Measurements from ENCODE around the gene MSANTD2.

The MSANTD2 gene

GRCh38 chr11:124768914-124769313 is 31.3 kb downstream of the MSANTD2 start:
- Histone ChIP-seq H3K9me2 (ENCODE audit: low read depth, low read length) (no peaks in the 10 kb centered on the region), H3K4me2 (ENCODE audit: low read length) (no peak overlapping the region), H3K79me2 (ENCODE audit: insufficient read depth, low read length) (no peaks in the 10 kb centered on the region), H3K27me3 (ENCODE audit: insufficient read depth, low read length) (no peaks in the 10 kb centered on the region), H3K4me3 (ENCODE audit: low read depth, low read length, poor library complexity, severe bottlenecking) (no peak overlapping the region), H3K36me3 (ENCODE audit: insufficient read depth, low read length) (no peaks in the 10 kb centered on the region), H3K4me1 (ENCODE audit: insufficient read depth, low read length, severe bottlenecking) (peaks cover 3% of the 10 kb centered on the region), H3F3A (ENCODE audit: insufficient read depth, low read length) (no peaks in the 10 kb centered on the region), H4K20me1 (ENCODE audit: insufficient read depth, low read length) (no peaks in the 10 kb centered on the region), H3K9me3 (ENCODE audit: low read length) (no peaks in the 10 kb centered on the region), H3K9ac (ENCODE audit: low read length) (no peak overlapping the region), H3K27ac (ENCODE audit: low read depth, low read length, poor library complexity, severe bottlenecking) (no peak overlapping the region), H2AFZ (ENCODE audit: low read length) (no peak overlapping the region)
- TF ChIP-seq EZH2 (IDR thresholded peaks at IDR 0.05; ENCODE audit: borderline replicate concordance, low read length) = no peak
- TF ChIP-seq, protein P1, sequence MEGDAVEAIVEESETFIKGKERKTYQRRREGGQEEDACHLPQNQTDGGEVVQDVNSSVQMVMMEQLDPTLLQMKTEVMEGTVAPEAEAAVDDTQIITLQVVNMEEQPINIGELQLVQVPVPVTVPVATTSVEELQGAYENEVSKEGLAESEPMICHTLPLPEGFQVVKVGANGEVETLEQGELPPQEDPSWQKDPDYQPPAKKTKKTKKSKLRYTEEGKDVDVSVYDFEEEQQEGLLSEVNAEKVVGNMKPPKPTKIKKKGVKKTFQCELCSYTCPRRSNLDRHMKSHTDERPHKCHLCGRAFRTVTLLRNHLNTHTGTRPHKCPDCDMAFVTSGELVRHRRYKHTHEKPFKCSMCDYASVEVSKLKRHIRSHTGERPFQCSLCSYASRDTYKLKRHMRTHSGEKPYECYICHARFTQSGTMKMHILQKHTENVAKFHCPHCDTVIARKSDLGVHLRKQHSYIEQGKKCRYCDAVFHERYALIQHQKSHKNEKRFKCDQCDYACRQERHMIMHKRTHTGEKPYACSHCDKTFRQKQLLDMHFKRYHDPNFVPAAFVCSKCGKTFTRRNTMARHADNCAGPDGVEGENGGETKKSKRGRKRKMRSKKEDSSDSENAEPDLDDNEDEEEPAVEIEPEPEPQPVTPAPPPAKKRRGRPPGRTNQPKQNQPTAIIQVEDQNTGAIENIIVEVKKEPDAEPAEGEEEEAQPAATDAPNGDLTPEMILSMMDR (IDR thresholded peaks at IDR 0.05; ENCODE audit: low read length) = no peak

DNA sequence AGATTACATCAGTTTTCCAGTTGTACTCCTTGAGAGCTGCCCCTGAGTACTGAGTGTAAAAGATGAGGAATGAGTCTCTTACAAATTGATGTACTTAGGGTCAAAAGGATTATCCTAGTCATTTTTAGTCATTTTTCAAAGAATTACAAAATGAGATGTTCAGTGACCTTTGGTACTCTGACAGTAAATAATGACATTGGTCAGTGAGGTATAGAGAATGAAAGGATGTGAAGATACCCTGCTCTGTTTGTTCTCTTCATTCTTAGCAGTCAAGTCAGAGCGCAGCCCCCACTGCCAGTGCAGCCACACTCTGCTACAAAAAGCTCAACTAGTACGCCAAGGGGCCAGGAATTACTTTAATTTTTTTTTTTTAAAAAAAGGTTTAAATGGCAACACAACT is 34.0 kb downstream of the MSANTD2 start:
- TF ChIP-seq, protein P1 (IDR thresholded peaks at IDR 0.05; ENCODE audit: low read length) = no peak
- no peak for TF ChIP-seq EZH2 (IDR thresholded peaks at IDR 0.05; ENCODE audit: borderline replicate concordance, low read length)
- Histone ChIP-seq H4K20me1 (ENCODE audit: insufficient read depth, low read length) (no peaks in the 10 kb centered on the region), H3K9me3 (ENCODE audit: low read length) (no peaks in the 10 kb centered on the region), H3K9me2 (ENCODE audit: low read depth, low read length) (no peaks in the 10 kb centered on the region), H3K9ac (ENCODE audit: low read length) (no peak overlapping the region), H3K27me3 (ENCODE audit: insufficient read depth, low read length) (0 out of 2 replicates have a peak, but pooled peaks cover 7% of the 10 kb centered on the region), H3K79me2 (ENCODE audit: insufficient read depth, low read length) (no peaks in the 10 kb centered on the region), H3K4me2 (ENCODE audit: low read length) (no peak overlapping the region), H3F3A (ENCODE audit: insufficient read depth, low read length) (no peaks in the 10 kb centered on the region), H3K36me3 (ENCODE audit: insufficient read depth, low read length) (no peaks in the 10 kb centered on the region), H3K27ac (ENCODE audit: low read depth, low read length, poor library complexity, severe bottlenecking) (no peak overlapping the region), H3K4me3 (ENCODE audit: low read depth, low read length, poor library complexity, severe bottlenecking) (no peak overlapping the region), H2AFZ (ENCODE audit: low read length) (no peak overlapping the region), H3K4me1 (ENCODE audit: insufficient read depth, low read length, severe bottlenecking) (peaks cover 16% of the 10 kb centered on the region)

- Histone ChIP-seq H3K9ac (ENCODE audit: low read length) (peak overlapping the region; percentile 53; the same call in 1 of the 2 replicates), H3K9me2 (ENCODE audit: low read depth, low read length) (no peaks in the 10 kb centered on the region), H3K27me3 (ENCODE audit: insufficient read depth, low read length) (0 out of 2 replicates have a peak, but pooled peaks cover 11% of the 10 kb centered on the region), H3K4me2 (ENCODE audit: low read length) (peak overlapping the region; percentile 60), H3K9me3 (ENCODE audit: low read length) (no peaks in the 10 kb centered on the region), H3F3A (ENCODE audit: insufficient read depth, low read length) (no peaks in the 10 kb centered on the region), H3K4me1 (ENCODE audit: insufficient read depth, low read length, severe bottlenecking) (peaks cover 16% of the 10 kb centered on the region), H3K27ac (ENCODE audit: low read depth, low read length, poor library complexity, severe bottlenecking) (peak overlapping the region; percentile 58), H4K20me1 (ENCODE audit: insufficient read depth, low read length) (no peaks in the 10 kb centered on the region), H3K36me3 (ENCODE audit: insufficient read depth, low read length) (no peaks in the 10 kb centered on the region), H2AFZ (ENCODE audit: low read length) (no peak overlapping the region), H3K79me2 (ENCODE audit: insufficient read depth, low read length) (no peaks in the 10 kb centered on the region), H3K4me3 (ENCODE audit: low read depth, low read length, poor library complexity, severe bottlenecking) (peak overlapping the region; percentile 68)
- TF ChIP-seq, protein P1 (IDR thresholded peaks at IDR 0.05; ENCODE audit: low read length) = peak; percentile 69
- no peak for TF ChIP-seq EZH2 (IDR thresholded peaks at IDR 0.05; ENCODE audit: borderline replicate concordance, low read length)
Measured at GRCh38 chr11:124763156-124763947, 36.9 kb downstream of the MSANTD2 start.

Data from OCI-LY1 (cell line).